A673 (cell line): ENCODE results near the gene PTPRQ. TPM values are rescaled to one million over a fixed set of nuclear protein-coding genes. Genes with fewer than 3 reads are reported as not detected.
"Not testable (repeated sequence)": the region's sequence is repeated elsewhere in the genome, so short reads cannot be mapped to it uniquely, and the experiment has no call there.

Experiments used
- BruUV-seq: library from RNA; stranded (reverse); fragments of 400-500 nt; replicated peaks from 2 replicates; lab custom pipeline; 2021; lab: Mats Ljungman, UMichigan
- CTCF ChIA-PET: fragments of 300-600 bp; sonication (Branson Sonifier 250); formaldehyde crosslinking; loops from one replicate; lab custom pipeline; 2022; ENCODE audit warnings: antibody characterized with exemption; lab: Charles Lee
- POLR2A ChIA-PET: fragments of 300-600 bp; sonication (Branson Sonifier 250); formaldehyde crosslinking; loops from one replicate; lab custom pipeline; 2022; ENCODE audit warnings: antibody characterized with exemption; ENCODE audit not compliant: low non-redundant PET; lab: Charles Lee
- DNase-seq: peaks from one replicate; pipeline ENCODE4 v3.0.0-alpha.2; 2015; ENCODE audit warnings: low spot score
- H3K27ac ChIP-seq: fragments of 200-600 bp; sonication (generic); 2 replicates; pipeline ENCODE4 v1.5.1; 2016; ENCODE audit warnings: mixed run types, low read depth, mild to moderate bottlenecking, mixed read lengths, antibody characterized with exemption, low read length; ENCODE audit not compliant: poor library complexity, severe bottlenecking
- H3K27me3 ChIP-seq: fragments of 200-600 bp; sonication (generic); replicated peaks from 2 replicates; pipeline ENCODE4 v1.6.1; 2017; ENCODE audit warnings: mixed run types, low read depth, mild to moderate bottlenecking, mixed read lengths, antibody characterized with exemption, low read length; ENCODE audit not compliant: insufficient read depth, poor library complexity
- H3K36me3 ChIP-seq: fragments of 200-600 bp; sonication (generic); 2 replicates; pipeline ENCODE4 v1.6.1; 2016; ENCODE audit warnings: mixed run types, mild to moderate bottlenecking, mixed read lengths, antibody characterized with exemption, low read length; ENCODE audit not compliant: insufficient read depth, poor library complexity, severe bottlenecking
- H3K4me1 ChIP-seq: fragments of 200-600 bp; sonication (generic); 2 replicates; pipeline ENCODE4 v1.6.1; 2017; ENCODE audit warnings: mixed run types, mild to moderate bottlenecking, mixed read lengths, antibody characterized with exemption, low read length; ENCODE audit not compliant: insufficient read depth, poor library complexity, severe bottlenecking
- H3K4me3 ChIP-seq: fragments of 200-600 bp; sonication (generic); 2 replicates; pipeline ENCODE4 v1.5.1; 2016; ENCODE audit warnings: low read depth, mixed run types, mild to moderate bottlenecking, mixed read lengths, low read length; ENCODE audit not compliant: poor library complexity, severe bottlenecking
- H3K9me3 ChIP-seq: fragments of 200-600 bp; sonication (generic); 2 replicates; pipeline ENCODE4 v1.6.1; 2016; ENCODE audit warnings: mixed run types, low read depth, mild to moderate bottlenecking, mixed read lengths, antibody characterized with exemption, low read length; ENCODE audit not compliant: poor library complexity, severe bottlenecking
- EZH2 ChIP-seq: fragments of 200-600 bp; sonication (generic); IDR thresholded peaks from 2 replicates; pipeline ENCODE4 v1.6.1; 2017; ENCODE audit warnings: borderline replicate concordance, low read depth, mild to moderate bottlenecking, mixed read lengths, antibody characterized with exemption, low read length; ENCODE audit not compliant: poor library complexity, severe bottlenecking
- intact Hi-C: fragments of 100-400 bp; cut with micrococcal nuclease; formaldehyde crosslinking; loops from one replicate; pipeline ENCODE4 v1.10.0; 2022; ENCODE audit not compliant: unreplicated experiment
- total RNA-seq: library from RNA; stranded (reverse); gene quantifications from 2 replicates; pipeline ENCODE4 v1.2.3, GENCODE V29; 2021
- TF ChIP-seq, protein P1 (sequence below): fragments of 300-800, 200-600 bp; sonication (generic); conservative IDR thresholded peaks from 2 replicates; pipeline ENCODE4 v1.5.1; 2017; ENCODE audit warnings: low read depth, mild to moderate bottlenecking, antibody characterized with exemption, low read length, moderate library complexity, mixed read lengths

Gene PTPRQ
- total RNA-seq, 1 experiment from 2014 or later: 0.15 TPM

DNA sequence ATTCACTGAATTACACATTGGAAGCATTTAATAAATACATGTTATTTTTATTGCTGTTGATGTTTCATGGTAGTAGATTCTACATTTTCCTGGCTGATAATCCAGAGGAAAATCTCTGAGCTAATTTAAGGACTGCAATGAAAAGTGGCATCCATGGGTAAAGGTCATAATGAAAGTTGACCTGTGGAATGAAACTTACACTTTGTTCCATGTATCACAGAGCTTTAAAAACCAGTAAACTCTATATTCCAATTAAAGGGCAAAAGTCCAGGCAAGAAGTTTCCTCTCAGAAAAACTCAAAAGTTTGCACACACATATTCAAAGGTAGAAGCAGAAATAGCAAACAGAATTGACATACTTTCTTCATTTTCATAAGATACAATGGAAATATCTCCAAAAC, 218.6 kb downstream of the PTPRQ start:
- no peak for DNase-seq
- H3K27ac ChIP-seq: no peak overlapping the region
- BruUV-seq: no TSS peak
- H3K4me1 ChIP-seq: no peaks in the 10 kb centered on the region
- ChIA-PET CTCF (no interaction called here), POLR2A (no interaction called here)
- TF ChIP-seq EZH2: no peak
- TF ChIP-seq, protein P1, sequence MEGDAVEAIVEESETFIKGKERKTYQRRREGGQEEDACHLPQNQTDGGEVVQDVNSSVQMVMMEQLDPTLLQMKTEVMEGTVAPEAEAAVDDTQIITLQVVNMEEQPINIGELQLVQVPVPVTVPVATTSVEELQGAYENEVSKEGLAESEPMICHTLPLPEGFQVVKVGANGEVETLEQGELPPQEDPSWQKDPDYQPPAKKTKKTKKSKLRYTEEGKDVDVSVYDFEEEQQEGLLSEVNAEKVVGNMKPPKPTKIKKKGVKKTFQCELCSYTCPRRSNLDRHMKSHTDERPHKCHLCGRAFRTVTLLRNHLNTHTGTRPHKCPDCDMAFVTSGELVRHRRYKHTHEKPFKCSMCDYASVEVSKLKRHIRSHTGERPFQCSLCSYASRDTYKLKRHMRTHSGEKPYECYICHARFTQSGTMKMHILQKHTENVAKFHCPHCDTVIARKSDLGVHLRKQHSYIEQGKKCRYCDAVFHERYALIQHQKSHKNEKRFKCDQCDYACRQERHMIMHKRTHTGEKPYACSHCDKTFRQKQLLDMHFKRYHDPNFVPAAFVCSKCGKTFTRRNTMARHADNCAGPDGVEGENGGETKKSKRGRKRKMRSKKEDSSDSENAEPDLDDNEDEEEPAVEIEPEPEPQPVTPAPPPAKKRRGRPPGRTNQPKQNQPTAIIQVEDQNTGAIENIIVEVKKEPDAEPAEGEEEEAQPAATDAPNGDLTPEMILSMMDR: no peak
- no peak overlapping the region for H3K4me3 ChIP-seq
- H3K27me3 ChIP-seq: no peaks in the 10 kb centered on the region
- H3K36me3 ChIP-seq: no peaks in the 10 kb centered on the region
- H3K9me3 ChIP-seq: no peaks in the 10 kb centered on the region
- intact Hi-C loops: no loop called here

DNA sequence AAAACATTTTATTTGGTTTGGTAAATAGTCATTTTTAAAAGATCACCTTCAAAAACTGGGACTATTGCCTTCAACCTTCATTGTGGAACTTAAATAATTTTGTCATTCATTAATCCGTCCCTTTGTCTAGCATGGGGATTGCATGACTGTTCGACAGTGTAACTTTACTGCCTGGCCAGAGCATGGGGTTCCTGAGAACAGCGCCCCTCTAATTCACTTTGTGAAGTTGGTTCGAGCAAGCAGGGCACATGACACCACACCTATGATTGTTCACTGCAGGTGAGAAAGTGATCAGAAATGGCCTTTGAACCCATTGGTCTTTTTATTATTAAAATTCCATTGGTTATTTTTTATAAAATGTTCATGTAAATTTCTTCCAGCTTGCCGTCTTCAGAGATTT, 226.2 kb downstream of the PTPRQ start:
- no peaks in the 10 kb centered on the region for H3K27me3 ChIP-seq
- POLR2A ChIA-PET: no interaction called here
- no peak overlapping the region for H3K27ac ChIP-seq

DNA sequence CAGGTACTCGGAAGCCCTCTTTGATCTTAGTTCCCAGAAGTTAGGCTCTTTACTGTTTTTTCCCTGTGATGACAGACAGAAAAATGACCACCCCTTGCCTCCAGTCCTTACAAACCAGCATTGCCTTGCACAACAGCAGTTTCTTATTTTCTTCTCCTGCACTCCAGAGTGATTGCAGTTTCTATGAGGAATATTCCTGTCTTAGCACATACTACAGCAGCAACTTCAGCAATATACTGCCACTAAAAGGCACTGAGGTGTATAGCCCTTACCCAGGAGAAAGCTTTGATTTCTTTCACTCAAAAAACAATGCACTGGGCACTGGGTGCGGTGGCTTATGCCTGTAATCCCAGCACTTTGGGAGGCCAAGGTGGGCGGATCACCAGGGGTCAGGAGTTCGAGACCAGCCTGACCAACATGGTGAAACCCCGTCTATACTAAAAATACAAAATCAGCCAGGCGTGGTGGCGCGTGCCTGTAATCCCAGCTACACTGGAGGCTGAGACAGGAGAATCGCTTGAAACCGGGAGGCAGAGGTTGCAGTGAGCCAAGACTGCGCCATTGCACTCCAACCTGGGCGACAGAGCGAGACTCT, 232.1 kb downstream of the PTPRQ start:
- POLR2A ChIA-PET, H3K27ac ChIP-seq: not testable (repeated sequence)

More for the DNA sequence above, 226.2 kb downstream of the PTPRQ start:
- no peak for DNase-seq
- H3K4me1 ChIP-seq: no peaks in the 10 kb centered on the region
- no TSS peak for BruUV-seq
- intact Hi-C loops: no loop called here
- TF ChIP-seq, protein P1: no peak
- no peak for TF ChIP-seq EZH2
- no peaks in the 10 kb centered on the region for H3K36me3 ChIP-seq
- no peak overlapping the region for H3K4me3 ChIP-seq
- CTCF ChIA-PET: no interaction called here
- H3K9me3 ChIP-seq: no peaks in the 10 kb centered on the region

More for the DNA sequence above, 232.1 kb downstream of the PTPRQ start:
- H3K4me1 ChIP-seq, CTCF ChIA-PET, H3K27me3 ChIP-seq, BruUV-seq, H3K4me3 ChIP-seq, H3K9me3 ChIP-seq, intact Hi-C loops, H3K36me3 ChIP-seq: not testable (repeated sequence)
- TF ChIP-seq, protein P1: peak; percentile 37
- DNase-seq: peak; percentile 21
